Activated CD4-positive, alpha-beta T cell treated with anti-CD3 and anti-CD28 coated beads, Interleukin-2, Interleukin-4, amounts not matched to agents 100 ng/mL and 50 ng/mL, durations not matched to agents 16 hours and 8 hours (primary cell): ENCODE results near the gene NACC2.
A peak's percentile ranks its signal among the peaks of the same experiment; 100 is the strongest.

Experiments used
- DNase-seq: peaks from one replicate; pipeline ENCODE4 v3.0.0-alpha.2; 2020; ENCODE audit warnings: low spot score

Gene NACC2

GRCh38 chr9:135992486-135993408 lies 102.3 kb downstream of the NACC2 start:
- peak; percentile 22 for DNase-seq

GRCh38 chr9:135991771-135992170 lies 103.3 kb downstream of the NACC2 start:
- no peak for DNase-seq

DNA sequence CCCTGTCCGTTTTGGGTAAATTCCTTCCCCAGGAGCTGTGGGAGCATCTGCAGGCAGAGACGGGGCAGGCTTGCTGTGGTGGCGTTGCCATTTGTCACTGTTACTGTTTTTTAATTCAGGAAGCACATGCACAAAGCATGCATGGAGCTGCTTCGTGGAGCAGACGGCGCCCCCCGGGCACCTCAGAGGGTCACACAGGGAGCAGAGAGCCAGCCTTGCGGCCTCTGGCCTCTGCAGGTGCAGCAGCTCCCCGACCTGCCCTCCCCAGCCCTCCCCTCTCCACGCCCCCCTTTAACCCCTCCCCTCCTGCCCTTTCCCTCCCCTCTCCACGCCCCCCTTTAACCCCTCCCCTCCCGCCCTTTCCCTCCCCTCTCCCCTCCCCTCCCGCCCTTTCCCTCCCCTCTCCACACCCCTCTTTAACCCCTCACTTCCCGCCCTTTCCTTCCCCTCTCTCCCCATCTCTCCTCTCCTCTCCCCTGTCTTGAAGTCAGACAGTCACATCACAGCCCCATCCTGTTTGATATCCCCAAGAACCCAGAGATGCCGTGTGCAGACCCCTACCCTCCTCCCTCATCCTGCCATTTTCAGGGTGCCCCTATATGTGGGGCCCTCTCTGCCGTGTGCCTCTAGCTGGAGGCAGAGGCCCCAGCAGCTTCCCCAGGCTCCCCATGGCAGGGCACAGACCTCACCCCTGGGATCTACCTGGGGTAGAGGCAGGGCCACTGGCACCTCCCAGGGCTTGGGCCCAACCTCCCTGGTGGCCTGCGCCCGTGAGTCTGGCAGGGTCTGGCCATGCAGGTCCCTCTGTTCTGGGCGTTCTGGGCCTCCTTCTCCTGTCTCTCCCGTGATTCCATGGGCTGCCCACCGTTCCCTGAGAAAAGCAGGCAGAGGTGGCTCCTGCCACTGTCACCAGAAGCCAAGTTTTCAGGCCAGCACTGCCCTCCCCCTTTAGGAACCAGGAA lies 104.3 kb downstream of the NACC2 start:
- peak; percentile 34 for DNase-seq

DNA sequence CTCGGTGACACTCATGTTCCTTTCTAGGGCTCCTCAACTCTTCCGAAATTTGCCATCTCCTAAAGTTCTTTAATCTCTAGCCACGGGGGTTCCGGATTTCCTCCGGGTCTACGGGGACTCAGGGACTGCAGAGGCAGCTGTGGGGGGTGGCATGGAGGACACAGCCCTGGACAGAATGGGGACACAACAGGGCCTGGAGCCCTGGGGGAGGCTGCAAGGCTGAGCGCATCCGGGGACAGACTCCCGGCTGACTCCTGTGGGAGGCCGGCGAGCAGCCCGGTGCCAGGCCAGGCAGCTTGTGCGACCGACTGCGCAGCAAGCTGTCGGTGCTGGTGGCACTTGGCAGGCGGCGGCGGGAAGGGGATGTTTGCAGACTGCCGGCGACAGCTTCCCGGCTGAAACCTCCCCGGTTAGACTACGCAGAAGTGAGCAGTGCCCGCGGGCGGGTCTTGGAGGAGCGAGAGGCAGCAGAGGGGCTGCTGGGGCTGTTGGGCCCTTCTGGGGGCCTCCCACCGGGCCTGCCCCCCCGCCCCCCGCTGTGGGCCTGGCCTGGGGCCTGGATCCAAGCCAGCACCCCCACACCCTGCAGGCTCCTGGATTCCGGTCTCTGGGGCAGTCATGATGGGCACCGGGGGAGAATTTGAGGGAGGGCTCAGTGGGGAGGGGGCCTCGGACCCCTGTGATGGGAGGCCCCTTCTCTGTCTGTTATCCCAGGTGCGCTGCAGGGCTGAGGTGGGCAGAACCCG lies 105.2 kb downstream of the NACC2 start:
- no peak for DNase-seq

GRCh38 chr9:135989157-135989556 lies 105.9 kb downstream of the NACC2 start:
- no peak for DNase-seq

- no peak for DNase-seq
Observed at GRCh38 chr9:135988493-135988892, 106.6 kb downstream of the NACC2 start.

DNA sequence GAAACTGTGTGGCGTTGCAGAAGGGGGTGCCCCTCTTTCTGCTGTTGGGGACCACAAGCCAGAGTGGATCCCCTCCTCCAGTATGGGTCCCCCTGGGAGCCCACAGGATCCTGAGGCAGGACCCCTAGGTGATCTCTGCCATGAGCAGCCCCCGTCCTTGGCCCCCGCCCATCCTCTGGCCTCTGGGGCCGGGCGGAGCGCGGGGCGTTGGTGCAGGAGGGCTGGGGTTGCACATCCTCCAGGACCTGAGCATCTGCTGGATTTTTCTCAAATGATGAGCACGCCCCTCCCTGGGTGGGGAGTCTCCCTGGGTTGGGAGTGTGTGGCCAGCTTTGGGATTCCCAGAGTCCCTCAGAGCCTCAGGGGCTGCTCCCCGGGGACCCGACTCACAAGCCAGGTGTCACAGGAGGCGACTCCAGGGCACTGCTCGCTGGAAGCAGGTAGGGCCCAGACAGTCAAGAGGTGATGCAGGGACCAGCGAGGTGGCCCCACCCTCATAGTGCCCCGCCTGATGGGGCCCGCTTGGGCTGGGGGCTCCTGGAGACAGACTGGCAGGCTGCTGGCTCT lies 107.2 kb downstream of the NACC2 start:
- DNase-seq: no peak

DNA sequence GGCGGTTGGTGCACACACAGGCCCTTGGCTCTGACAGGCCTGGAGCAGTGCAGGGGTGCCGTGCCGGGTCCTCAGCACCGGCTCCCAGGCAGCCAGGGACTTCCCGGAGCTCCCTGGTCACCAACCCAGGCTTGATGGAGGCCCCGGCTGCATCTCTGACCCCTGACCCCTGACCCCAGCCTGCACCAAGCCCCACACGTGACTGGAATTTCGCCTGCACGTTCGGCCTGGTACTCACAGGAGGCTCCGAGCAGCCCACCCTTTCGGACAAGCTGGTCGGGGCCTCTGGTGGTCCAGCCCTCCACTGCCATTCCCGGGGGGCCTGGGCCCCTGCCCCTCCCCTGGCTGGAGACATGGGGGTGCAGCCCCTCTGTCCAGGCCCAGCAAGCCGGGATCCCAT lies 108.5 kb downstream of the NACC2 start:
- no peak for DNase-seq

DNA sequence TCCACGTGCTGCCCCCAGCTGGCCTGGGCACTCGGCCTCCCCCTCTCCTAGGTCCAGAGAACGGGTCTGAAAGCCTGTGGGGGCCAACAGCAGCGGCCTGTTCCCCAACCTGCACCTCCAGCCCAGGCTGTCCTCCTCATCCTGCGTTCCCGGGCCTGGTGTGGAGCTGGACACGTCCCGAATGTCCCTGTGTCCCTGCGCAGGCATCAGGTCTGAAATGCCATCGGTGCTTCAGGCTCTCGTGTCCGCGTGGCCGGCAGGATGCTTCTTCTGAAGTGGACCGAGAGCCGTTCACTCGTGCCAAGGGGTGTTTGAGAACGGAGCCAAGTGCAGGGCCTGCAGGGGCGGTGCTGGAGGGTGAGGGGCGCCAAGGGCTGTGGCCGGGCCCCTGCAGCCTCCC lies 109.2 kb downstream of the NACC2 start:
- DNase-seq: no peak

- no peak for DNase-seq
Observed at GRCh38 chr9:135985459-135985774, 109.7 kb downstream of the NACC2 start.

GRCh38 chr9:135984072-135984710 lies 110.9 kb downstream of the NACC2 start:
- no peak for DNase-seq

DNA sequence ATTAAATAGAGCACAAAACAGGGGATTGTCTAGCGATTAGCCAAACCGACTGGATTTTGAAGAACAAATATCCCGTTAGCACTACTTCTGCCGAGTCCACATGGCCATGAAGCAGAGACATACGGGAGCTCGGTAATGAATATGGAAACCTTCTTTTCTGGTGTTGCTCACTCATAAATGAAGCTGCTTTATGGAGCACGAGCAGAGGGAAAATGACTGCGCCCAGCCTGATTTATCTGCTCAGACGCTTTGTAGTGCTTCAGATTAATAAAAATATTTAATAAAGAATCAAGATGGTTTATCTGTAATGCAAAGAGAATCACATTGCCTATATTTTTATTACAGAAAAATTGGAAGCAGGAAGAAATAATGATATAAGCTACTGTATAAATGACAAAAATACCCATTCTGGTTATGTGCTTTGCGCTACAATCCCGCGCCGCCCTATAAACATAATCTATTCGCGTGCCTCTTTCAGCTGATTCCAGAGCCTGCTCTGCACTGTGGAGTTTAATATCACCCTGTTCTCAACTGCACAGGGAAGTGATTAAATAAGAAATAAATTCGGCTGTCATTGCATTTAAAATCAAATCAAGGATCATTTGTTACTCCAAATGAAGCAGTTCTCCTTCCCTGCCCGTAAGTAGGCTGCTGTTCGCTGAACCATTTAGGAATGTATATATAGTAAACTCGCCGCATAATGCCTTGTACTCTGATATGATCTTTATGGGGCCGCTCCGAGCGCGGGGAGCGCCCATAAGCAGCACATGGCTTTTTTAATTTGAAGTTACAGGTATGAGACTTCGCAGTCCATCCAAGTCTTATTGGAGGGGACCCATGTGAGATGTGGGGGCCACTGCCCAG lies 111.6 kb downstream of the NACC2 start:
- no peak for DNase-seq

DNA sequence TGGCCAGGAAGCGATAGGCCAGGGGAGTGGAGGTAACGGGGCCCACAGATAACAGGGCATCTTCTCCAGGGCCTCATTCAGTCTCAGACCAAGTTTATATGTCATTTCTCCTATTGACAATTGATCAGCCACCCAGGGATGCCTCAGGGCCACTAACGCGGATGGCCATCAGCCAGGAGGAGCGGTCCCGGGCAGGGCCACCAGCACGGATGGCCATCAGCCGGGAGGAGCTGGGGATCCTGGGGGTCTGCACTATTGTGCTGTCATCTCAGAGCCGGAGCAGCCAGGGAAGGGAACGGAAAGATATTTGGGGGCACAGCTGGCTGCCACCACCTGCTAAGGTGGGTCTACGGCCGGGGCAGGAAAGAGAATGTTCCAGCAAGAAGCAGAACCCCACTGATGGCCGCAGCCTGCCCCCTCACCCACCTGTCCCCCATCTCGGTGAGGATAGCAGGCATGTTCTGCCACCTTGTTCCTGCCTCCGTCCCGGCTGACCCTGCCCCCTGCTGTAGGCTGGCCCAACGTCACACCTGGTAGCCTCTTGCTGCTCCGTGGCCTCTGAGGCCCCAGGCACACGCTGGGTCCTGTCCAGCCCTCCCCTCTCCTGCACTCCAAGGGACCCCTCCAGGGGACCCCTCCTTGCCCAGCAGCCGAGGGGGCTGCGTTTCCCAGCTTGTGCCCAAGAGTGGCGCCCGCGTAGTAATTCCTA lies 112.4 kb downstream of the NACC2 start:
- no peak for DNase-seq

DNA sequence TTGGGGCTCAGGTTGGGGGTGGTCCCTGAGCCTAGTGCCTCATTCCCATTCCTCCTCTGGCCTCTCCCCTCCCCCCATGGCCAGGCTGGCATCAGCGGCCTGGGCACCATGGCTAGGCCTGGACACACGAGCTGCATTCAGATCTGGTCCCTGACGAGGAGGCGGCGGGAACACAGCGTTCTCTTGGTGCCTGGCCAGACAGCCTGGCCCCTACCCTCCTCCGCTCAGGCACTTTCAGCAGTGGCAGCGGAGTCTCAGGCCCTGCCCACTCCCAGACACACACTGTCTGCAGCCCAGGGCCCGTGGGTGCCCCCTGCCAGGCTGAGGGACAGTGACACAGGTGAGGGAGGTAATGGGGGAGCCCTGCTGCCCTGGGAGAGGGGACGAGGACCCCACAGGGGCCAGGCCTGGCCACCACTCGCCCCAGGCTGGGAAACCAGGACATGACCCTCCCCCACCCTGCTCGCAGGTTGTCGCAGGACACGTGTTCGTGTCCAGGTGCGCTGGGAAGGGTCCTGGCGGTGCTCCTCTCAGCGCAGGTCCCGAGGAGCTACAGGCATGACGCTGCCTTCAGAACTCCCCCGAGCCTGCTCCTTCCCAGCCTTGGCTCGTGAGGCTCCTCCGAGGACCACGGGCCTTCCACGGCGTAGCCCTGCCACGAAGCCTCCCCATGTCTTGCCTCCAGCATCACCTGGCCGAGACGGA lies 114.0 kb downstream of the NACC2 start:
- no peak for DNase-seq

GRCh38 chr9:135979547-135980166 lies 115.4 kb downstream of the NACC2 start:
- no peak for DNase-seq

- DNase-seq: peak; percentile 17
Observed at GRCh38 chr9:135978642-135979546, 116.2 kb downstream of the NACC2 start.

DNA sequence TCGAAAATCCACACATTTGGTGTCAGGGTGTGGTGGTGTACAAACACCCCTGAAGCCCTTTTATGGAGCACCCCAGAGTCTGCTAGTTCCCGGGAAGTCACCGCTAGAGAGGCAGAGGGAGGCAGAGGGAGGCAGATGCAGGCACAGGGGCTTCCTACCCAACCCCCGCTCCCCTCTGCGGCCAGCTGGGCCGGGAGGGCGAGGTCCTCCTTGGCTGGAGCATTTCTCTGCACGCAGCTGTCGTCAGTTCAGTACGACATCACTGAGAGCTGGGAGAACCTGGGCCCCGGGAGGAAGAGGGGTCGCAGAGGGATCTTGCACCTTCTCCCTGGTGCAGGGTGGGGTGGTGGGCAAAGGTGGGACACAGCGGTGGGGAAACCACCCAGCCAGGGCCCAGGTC lies 118.1 kb downstream of the NACC2 start:
- DNase-seq: no peak

- no peak for DNase-seq
Observed at GRCh38 chr9:135976531-135976930, 118.6 kb downstream of the NACC2 start.
